Measurements from ENCODE around the gene SEMA4D. TPM values are rescaled to one million over a fixed set of nuclear protein-coding genes. Genes with fewer than 3 reads are reported as not detected.
A peak's percentile ranks its signal among the peaks of the same experiment; 100 is the strongest.

Gene SEMA4D
- total and polyA plus RNA-seq, 12 donors, result 3.5 to 57.0 (median 26.7) TPM

DNA sequence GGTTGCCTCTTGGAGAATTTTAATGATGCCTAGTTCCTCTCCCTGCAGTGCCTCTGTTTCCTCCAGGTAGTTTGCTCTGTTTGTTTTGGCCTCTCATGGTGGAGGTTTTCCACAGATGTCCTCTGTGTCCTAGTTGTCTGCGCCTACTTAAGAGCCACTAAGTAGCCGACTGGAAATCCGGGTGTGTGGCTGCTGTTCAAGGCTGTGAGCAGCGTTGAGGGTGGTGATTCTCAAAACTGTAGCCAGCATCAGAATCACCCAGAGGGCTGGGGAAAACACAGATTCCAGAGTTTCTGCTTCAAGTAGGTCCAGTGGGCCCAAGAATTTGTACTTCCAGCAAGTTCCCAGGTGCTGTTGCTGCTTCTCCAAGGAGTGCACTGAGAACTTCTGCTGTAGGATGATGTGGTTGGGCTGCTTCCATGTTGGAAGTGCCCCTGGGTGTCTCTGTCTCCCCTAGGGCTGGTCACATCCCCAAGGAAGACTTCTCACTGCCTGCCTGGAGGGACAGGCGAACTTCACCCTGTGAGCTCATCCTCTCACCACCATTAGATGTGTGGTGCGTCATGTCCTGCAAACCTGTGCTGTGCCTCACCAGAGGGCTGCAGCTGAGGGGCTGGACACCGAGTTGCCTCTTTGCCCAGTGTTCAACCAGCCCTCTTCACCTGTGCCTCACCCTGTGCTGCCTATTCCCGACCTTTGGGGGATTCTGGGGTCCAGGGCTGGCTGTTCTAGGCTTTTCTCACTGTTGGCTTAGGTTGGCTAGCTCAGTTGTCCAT lies 144.9 kb downstream of the SEMA4D start:
- 66 to 82% (median 72%) methylated on average over 8 of the region's 8 CpGs for WGBS, 4 donors
- Histone ChIP-seq H3K4me3 (no peak overlapping the region), H3K4me1 (replicated peaks in 1 of 2) (peaks cover 22 to 27% of the 10 kb centered on the region in 2 donors), H3K27me3 (no peaks in the 10 kb centered on the region), H3K36me3 (replicated peaks in 1 of 2) (peaks cover 0 to 83% of the 10 kb centered on the region in 2 donors), H3K27ac (peak overlapping the region in 4 of 5 donors; percentile 34 to 67 (median 56)), H3K9me3 (replicated peaks in 1 of 3) (no peaks in the 10 kb centered on the region)
- peak in 2 of 7 donors; percentile 18 to 53 for DNase-seq
- intact Hi-C loops (cut with DNase I), result loop anchor here in 1 of 2 donors (10.0 kb wide), 1 partner anchor 192 kb away; no protein-coding TSS in a partner anchor
- TF ChIP-seq POLR2A (IDR thresholded peaks at IDR 0.05) (no peak), CTCF (IDR thresholded peaks at IDR 0.05) (no peak)

- WGBS, 4 donors, result 11 to 29% (median 21%) methylated on average over 3 of the region's 3 CpGs
- Histone ChIP-seq H3K9me3 (replicated peaks in 1 of 3) (no peaks in the 10 kb centered on the region), H3K36me3 (replicated peaks in 1 of 2) (peaks cover 0 to 83% of the 10 kb centered on the region in 2 donors), H3K4me3 (no peak overlapping the region), H3K27me3 (no peaks in the 10 kb centered on the region), H3K27ac (peak overlapping the region; percentile 19 to 67 (median 61)), H3K4me1 (replicated peaks in 1 of 2) (peaks cover 22 to 27% of the 10 kb centered on the region in 2 donors)
- no peak for TF ChIP-seq CTCF (IDR thresholded peaks at IDR 0.05)
- no peak for TF ChIP-seq POLR2A (IDR thresholded peaks at IDR 0.05)
- DNase-seq, result peak in 6 of 7 donors; percentile 67 to 84 (median 74)
- intact Hi-C loops (cut with DNase I), result loop anchor here in 1 of 2 donors (10.0 kb wide), 1 partner anchor 192 kb away; no protein-coding TSS in a partner anchor
These were observed 145.5 kb downstream of the SEMA4D start for GRCh38 chr9:89352451-89352850.

- Histone ChIP-seq H3K4me3 (no peak overlapping the region), H3K27me3 (no peaks in the 10 kb centered on the region), H3K9me3 (replicated peaks in 1 of 3) (no peaks in the 10 kb centered on the region), H3K36me3 (replicated peaks in 1 of 2) (peaks cover 0 to 82% of the 10 kb centered on the region in 2 donors), H3K4me1 (replicated peaks in 1 of 2) (peaks cover 22 to 27% of the 10 kb centered on the region in 2 donors), H3K27ac (peak overlapping the region in 4 of 5 donors; percentile 19 to 61 (median 57))
- intact Hi-C loops (cut with DNase I), result loop anchor here in 1 of 2 donors (10.0 kb wide), 1 partner anchor 193 kb away; no protein-coding TSS in a partner anchor
- 55 to 71% (median 60%) methylated on average over 6 of the region's 6 CpGs for WGBS, 4 donors
- peak in 3 of 7 donors; percentile 66 to 78 (median 68) for DNase-seq
- no peak for TF ChIP-seq CTCF (IDR thresholded peaks at IDR 0.05)
- no peak for TF ChIP-seq POLR2A (IDR thresholded peaks at IDR 0.05)
These were observed 146.2 kb downstream of the SEMA4D start for GRCh38 chr9:89351584-89352300.

DNA sequence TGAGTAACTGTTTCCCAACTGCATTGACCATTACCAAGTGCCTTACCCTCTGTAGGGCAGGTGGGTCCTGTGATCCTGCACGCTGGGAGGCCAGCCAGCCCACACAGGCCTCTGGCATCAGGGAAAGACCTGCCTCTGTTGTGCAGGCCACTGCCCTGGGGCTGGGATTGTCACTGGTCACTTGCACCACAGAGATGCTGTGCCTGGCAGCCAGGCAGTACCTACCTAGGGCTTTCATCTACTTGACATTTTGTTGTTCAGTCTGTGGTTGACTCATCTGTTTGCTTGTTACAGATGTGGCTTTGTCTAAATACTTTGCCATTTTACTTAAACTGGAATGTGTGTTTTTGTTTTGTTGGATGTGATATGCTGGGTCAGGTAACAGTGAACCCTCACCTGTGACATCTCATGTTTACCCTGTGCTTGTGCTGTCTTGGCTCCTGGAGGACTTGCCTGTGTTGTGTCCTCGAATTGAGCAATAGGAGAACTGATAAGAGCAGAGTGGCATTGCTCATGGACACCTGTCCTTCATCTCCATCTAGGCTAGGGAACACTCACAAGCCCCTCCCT lies 146.8 kb downstream of the SEMA4D start:
- TF ChIP-seq POLR2A (IDR thresholded peaks at IDR 0.05) (no peak), CTCF (IDR thresholded peaks at IDR 0.05) (no peak)
- intact Hi-C loops (cut with DNase I), result loop anchor here in 1 of 2 donors (10.0 kb wide), 1 partner anchor 194 kb away; no protein-coding TSS in a partner anchor
- Histone ChIP-seq H3K27ac (peak overlapping the region in 1 of 5 donors; percentile 61), H3K4me1 (replicated peaks in 1 of 2) (peaks cover 22 to 27% of the 10 kb centered on the region in 2 donors), H3K27me3 (no peaks in the 10 kb centered on the region), H3K4me3 (no peak overlapping the region), H3K36me3 (replicated peaks in 1 of 2) (peaks cover 0 to 82% of the 10 kb centered on the region in 2 donors), H3K9me3 (replicated peaks in 1 of 3) (no peaks in the 10 kb centered on the region)
- WGBS, 4 donors, result 63 to 72% (median 68%) methylated on average over 2 of the region's 2 CpGs
- no peak for DNase-seq

All from adrenal gland (tissue), 12 donors.